Measurements from ENCODE around the gene ZNF655.
"Not testable (repeated sequence)": the region's sequence is repeated elsewhere in the genome, so short reads cannot be mapped to it uniquely, and the experiment has no call there.

The ZNF655 gene, protein sequence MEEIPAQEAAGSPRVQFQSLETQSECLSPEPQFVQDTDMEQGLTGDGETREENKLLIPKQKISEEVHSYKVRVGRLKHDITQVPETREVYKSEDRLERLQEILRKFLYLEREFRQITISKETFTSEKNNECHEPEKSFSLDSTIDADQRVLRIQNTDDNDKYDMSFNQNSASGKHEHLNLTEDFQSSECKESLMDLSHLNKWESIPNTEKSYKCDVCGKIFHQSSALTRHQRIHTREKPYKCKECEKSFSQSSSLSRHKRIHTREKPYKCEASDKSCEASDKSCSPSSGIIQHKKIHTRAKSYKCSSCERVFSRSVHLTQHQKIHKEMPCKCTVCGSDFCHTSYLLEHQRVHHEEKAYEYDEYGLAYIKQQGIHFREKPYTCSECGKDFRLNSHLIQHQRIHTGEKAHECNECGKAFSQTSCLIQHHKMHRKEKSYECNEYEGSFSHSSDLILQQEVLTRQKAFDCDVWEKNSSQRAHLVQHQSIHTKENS

GRCh38 chr7:99558306-99559174 is at the start of gene ZNF655:
Gene ZNF655, plus strand, starts transcription at chr7:99558642. Its CDS starts 1,918 bp downstream, at chr7:99560560.
- DNase-seq, result peak; percentile 84

DNA sequence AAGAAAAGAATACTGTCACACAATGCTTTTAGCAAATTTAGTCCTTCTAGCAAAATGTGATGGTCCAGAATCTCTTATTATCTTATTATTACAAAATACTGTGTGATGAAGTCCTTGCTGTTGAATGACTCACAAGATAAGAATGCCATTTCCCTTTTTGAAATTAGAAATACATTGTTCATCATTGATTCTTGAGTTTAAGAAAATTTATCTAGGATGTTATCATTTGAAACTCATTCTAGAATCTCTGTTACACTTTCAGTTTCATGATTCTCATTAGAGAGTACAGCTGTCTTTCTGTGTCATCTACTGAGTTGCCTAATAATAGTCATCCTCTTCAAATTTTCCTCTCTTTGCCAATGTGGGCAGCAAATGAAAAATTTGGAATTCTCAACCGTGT is 44.4 kb upstream of the ZNF655 start:
- DNase-seq, result no peak

GRCh38 chr7:99521399-99521798 is 37.0 kb upstream of the ZNF655 start:
- no peak for DNase-seq

- peak; percentile 21 for DNase-seq
Measured at GRCh38 chr7:99525713-99526440, 32.6 kb upstream of the ZNF655 start.

GRCh38 chr7:99531354-99531765 is 27.1 kb upstream of the ZNF655 start:
- DNase-seq, result no peak

- no peak for DNase-seq
Measured at GRCh38 chr7:99535667-99536066, 22.8 kb upstream of the ZNF655 start.

DNA sequence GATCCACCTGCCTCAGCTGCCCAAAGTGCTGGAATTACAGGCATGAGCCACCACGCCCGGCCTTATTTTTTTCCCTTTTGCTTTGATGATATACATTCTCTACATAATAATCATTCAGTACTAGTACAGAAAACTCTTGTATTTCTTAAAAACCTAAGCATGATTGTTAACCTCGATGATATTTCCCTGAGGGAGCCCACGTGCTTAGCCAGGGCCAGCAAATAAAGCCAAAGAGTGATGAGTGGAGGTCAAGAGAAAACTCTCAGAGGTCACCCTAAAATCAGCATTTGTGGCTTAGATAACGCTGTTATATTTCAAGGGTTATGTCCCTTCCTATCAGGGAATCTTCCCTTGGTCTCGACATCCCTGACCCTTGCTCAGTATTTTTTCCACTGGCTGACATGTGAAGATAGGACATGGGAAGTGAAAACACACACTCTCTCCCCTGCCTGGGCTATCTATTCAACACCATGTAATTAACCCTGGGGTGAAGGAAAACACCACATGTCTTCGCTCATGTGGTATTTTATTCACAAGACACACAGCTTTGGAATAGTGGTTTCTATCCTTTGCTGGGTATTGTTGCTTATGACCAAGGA is 19.1 kb upstream of the ZNF655 start:
- DNase-seq, result no peak

DNA sequence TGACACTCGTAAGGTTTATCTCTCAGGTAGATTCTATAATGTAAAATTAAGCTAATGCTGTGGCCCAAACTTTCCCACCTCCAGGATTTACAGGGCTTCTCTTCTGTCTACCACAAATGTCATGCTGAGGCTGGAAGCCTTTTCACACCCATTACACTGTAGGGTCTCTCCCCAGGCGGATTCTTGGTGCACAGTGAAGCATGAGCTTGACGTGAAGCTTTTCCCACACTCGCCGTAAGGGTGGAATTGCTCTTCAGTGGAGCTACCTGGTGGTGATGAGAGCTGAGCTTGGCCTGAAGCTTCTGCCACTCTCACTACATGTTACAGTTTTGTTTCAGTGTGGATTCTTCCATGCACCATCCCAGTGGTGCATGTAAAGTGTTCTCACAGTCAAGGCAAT is 17.9 kb upstream of the ZNF655 start:
- DNase-seq, result no peak

DNA sequence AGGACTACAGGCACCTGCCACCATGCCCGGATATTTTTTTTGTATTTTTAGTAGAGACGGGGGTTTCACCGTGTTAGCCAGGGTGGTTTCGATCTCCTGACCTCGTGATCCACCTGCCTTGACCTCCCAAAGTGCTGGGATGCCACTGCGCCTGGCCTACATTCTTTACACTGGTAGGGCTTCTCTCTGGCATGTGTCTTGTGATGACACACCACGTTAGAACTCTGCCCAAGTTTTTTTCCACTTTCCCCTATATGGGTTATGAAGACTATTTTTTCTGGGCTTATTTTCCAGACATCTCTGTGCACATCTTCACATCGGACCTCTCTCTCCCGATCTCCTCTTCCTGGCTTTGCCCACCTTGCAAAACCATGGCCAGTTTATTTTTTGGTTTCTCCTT is 17.2 kb upstream of the ZNF655 start:
- no peak for DNase-seq

- DNase-seq, result no peak
Measured at GRCh38 chr7:99543081-99543671, 15.3 kb upstream of the ZNF655 start.

- no peak for DNase-seq
Measured at GRCh38 chr7:99543916-99544315, 14.5 kb upstream of the ZNF655 start.

- not testable (repeated sequence) for DNase-seq
Measured at GRCh38 chr7:99545308-99545707, 13.1 kb upstream of the ZNF655 start.

DNA sequence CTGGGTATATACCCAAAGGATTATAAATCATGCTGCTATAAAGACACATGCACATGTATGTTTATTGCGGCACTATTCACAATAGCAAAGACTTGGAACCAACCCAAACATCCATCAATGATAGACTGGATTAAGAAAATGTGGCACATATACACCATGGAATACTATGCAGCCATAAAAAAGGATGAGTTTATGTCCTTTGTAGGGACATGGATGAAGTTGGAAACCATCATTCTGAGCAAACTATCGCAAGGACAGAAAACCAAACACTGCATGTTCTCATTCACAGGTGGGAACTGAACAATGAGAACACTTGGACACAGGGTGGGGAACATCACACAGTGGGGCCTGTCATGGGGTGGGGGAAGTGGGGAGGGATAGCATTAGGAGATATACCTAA is 8.9 kb upstream of the ZNF655 start:
- not testable (repeated sequence) for DNase-seq

GRCh38 chr7:99551334-99551733 is 7.1 kb upstream of the ZNF655 start:
- no peak for DNase-seq

- peak; percentile 86 for DNase-seq
Measured at GRCh38 chr7:99551767-99552463, 6.5 kb upstream of the ZNF655 start, which contains the start of gene FAM200A. Gene FAM200A, minus strand, starts transcription at chr7:99552114. Its CDS starts 3,707 bp downstream, at chr7:99548407.

- DNase-seq, result no peak
Measured at GRCh38 chr7:99553039-99553438, 5.4 kb upstream of the ZNF655 start.

- no peak for DNase-seq
Measured at GRCh38 chr7:99554939-99555338, 3.5 kb upstream of the ZNF655 start.

- no peak for DNase-seq
Measured at GRCh38 chr7:99557196-99557607, 1.2 kb upstream of the ZNF655 start.

- DNase-seq, result no peak
Measured at GRCh38 chr7:99557940-99558305, 519 bp upstream of the ZNF655 start.

DNA sequence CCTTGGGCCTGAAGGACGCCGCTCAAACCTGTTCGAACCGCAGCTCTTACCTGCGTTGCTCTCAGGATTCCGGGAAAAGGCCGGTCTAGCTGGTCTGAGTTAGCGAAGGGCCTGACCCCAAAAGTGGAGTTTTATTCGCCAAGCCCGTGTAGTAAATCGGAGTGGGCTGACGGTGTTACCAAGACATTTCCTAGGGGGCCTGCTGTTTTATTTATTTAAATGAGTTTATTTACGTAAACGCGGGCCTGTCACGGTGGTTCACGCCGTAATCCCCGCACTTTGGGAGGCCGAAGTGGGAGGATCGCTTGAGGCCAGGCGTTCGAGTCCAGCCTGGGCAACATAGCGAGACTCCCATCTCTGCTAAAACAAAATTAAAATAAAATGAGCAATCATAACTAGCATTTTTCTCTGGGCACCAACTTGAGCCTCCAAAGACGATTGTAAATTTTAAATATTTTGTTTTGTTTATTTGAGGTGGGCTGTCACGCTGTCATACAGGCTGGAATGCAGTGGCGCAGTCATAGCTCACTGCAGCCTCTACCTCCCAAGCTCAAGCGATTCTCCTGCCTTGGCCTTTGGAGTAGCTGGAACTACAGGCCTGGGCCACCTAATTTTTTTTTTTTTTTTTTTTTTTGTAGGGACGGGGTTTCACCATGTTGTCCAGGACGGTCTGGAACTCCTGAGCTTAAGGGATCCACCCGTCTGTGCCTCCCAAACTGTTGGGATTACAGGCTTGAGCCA is 903 bp downstream of the ZNF655 start:
- no peak for DNase-seq
